Ishikawa (cell line): ENCODE results near the gene NAA20.

Experiments used
- CEBPB ChIP-seq: IDR thresholded peaks from 2 replicates; pipeline ENCODE4 v1.6.1; 2012
- EGR1 ChIP-seq: IDR thresholded peaks from 2 replicates; pipeline ENCODE4 v1.6.1; 2012
- MAX ChIP-seq: IDR thresholded peaks from 2 replicates; pipeline ENCODE4 v1.6.1; 2012
- RAD21 ChIP-seq: IDR thresholded peaks from 2 replicates; pipeline ENCODE4 v1.6.1; 2012; ENCODE audit warnings: low read depth
- YY1 ChIP-seq: IDR thresholded peaks from 2 replicates; pipeline ENCODE4 v1.6.1; 2012; ENCODE audit warnings: low read depth
- ZBTB7A ChIP-seq: IDR thresholded peaks from 2 replicates; pipeline ENCODE4 v1.6.1; 2012; ENCODE audit warnings: low read depth

GRCh38 chr20:20014659-20015058 lies 2.5 kb upstream of the NAA20 start:
- TF ChIP-seq EGR1 (no peak), ZBTB7A (no peak), MAX (no peak), CEBPB (no peak), YY1 (no peak), RAD21 (no peak)
